GM18499 (cell line): ENCODE results near the gene KIAA1958.
"Not testable (repeated sequence)": the region's sequence is repeated elsewhere in the genome, so short reads cannot be mapped to it uniquely, and the experiment has no call there.

Experiments used
- ATAC-seq: cut with Tn5 transposase; IDR thresholded peaks from one replicate; pipeline ENCODE4 v1.9.1; 2021; ENCODE audit warnings: moderate number of reproducible peaks; ENCODE audit not compliant: insufficient read depth, unreplicated experiment

The KIAA1958 gene

DNA sequence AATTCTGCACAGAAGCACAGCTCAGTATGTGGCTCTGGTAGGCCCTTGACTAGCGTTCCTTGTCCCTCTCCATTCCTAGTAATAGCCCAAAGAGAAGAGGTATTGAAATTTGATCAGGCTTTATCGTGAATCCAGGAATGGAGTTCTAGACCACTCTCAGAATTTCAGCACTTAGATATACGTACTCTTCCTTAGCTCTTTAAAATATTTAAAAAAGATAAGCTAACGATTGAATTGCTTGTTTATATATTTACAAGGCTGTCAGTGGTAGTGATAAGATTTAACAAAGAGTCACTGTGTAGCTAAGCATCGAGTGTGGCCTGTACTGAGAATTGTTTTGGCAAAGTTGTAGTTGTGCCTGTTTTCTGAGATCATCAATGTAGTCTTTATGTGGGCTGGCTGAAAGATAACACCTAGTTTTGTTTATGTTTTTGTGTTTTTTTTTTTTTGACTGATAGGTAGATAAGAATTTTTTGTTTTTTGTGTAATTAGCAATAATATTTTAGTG is 2.5 kb downstream of the KIAA1958 start:
- ATAC-seq, result no peak

DNA sequence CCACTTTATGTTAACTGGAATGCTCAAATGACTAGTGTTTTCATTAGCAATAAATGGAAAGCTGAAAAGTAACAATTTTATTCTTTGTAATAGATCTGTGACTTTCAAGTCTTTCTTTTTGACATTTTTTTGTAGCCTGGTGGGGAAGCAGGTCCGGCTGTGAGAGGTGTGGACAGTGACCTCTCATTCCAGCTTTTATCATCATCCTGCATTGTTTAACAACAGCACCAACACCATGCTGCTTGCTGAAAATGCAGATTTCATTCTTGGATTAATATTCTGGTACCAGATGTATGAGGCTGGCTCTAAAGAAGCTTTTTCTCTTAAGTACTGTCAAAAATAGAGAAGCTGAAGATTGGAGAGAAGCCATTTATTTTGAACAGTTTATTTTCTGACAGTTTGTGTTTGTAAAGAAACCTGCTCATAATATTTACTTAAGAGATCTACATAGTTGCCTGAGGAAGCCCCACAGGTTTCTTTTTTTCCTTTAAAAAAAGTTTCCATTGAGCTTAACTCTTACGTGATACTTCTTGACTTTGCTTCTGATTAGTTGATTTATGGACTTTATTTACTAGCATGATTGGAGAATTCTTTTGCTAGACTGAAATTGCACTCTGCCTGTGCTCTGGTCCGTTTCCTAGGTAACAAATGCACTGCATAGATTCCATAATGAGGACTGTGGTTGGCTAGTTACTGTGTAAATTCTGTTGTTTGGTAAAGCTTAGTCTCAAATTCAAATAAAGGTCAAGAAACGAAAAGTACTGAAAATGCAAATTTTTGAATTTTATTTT is 3.4 kb downstream of the KIAA1958 start:
- no peak for ATAC-seq

- no peak for ATAC-seq
Measured at GRCh38 chr9:112493393-112494137, 6.9 kb downstream of the KIAA1958 start.

DNA sequence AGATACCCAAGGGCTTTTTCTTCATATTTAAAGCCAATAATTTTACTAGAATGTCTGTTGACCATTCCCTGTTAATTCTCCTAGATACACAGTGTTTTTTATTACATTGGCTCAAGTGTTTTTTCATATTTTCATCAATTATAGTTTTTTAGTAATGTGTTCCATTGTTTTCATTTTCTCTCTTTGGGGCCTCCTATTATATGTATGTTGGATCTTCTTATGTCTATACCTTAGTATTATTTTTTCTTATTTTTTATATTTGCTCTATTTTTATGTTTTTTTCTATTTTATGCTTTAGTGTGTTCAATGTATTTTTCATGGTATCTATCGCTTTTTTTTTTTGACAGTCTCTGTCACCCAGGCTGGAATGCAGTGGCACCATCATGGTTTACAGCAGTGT is 7.5 kb downstream of the KIAA1958 start:
- ATAC-seq, result no peak

DNA sequence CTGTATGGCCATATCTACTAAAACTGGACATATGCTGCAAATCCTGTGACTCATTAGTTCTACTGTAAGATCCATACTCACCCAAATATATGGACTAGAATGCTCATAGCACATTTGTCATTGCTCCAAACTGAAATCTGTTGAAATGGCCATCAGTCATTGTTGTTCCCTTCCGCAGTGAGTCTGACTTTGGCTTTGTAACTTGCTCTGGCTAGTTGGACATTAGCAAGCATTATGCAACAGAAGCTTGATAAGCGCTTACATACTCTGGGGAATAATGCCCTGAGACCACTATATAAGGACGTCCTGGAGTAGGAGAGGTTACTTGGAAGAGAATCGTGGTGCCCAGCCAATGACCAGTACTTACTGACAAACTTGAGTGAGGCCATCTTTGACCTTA is 9.0 kb downstream of the KIAA1958 start:
- no peak for ATAC-seq

GRCh38 chr9:112496074-112496722 is 9.6 kb downstream of the KIAA1958 start:
- ATAC-seq, result no peak

GRCh38 chr9:112500842-112501241 is 14.2 kb downstream of the KIAA1958 start:
- no peak for ATAC-seq

DNA sequence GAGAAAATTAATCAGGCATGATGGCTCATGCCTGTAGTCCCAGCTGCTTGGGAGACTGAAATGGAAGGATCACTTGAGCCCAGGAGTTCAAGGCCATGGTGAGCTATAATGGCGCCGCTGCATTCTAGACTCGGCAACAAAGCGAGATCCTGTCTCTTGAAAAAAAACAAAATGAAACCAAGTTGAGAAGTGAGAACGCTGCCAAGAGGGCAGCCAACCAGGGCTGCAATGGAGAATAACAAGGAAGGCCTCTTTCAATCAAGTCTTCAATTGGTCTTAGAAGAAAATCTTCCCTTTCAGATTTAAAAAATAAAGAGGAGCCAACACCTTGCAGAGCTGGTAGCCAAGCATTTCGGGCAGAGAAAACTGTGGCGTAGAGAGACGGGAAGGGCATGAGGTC is 14.7 kb downstream of the KIAA1958 start:
- ATAC-seq, result no peak

GRCh38 chr9:112502175-112502946 is 15.7 kb downstream of the KIAA1958 start:
- ATAC-seq, result no peak

DNA sequence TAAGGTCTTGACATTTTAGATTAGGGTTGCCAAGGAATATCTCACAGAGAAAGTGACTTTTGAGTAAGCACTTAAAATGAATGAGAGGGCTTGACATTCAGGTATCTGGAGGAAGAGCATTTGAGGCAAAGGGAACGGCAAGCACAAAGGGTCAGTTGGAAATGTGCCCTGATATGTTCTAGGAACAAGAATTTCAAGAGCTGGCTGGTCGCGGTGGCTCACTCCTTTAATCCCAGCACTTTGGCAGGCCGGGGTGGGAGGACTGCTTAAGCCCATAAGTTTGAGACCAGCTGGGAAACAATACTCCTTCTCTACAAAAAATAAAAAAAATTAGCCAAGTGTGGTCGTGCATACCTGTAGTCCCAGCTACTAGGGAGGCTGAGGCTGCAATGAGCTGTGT is 16.5 kb downstream of the KIAA1958 start:
- no peak for ATAC-seq

- no peak for ATAC-seq
Measured at GRCh38 chr9:112505086-112505485, 18.5 kb downstream of the KIAA1958 start.

- ATAC-seq, result no peak
Measured at GRCh38 chr9:112505607-112506006, 19.0 kb downstream of the KIAA1958 start.

GRCh38 chr9:112506571-112506970 is 19.9 kb downstream of the KIAA1958 start:
- ATAC-seq, result no peak

GRCh38 chr9:112507001-112507680 is 20.5 kb downstream of the KIAA1958 start:
- ATAC-seq, result no peak

- no peak for ATAC-seq
Measured at GRCh38 chr9:112508377-112508776, 21.8 kb downstream of the KIAA1958 start.

- not testable (repeated sequence) for ATAC-seq
Measured at GRCh38 chr9:112512377-112512776, 25.8 kb downstream of the KIAA1958 start.

- ATAC-seq, result no peak
Measured at GRCh38 chr9:112516769-112517168, 30.1 kb downstream of the KIAA1958 start.

DNA sequence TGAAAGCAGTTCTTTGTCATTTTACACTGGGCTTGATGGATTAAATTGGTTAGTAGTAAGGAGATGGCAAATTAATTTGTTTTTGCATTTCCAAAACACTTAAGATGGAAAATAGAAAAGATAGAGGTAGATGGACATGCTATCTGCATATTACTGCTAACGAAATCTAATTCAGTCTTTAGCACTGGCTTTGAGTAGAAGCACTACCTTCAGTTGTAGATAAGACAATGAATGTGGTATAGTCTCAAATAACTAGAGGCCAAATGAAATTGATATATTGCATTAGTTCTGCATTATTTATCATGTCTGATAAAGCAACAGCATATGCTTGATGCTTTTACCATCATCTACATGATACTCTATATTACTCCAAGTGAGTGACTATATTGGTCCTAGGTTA is 33.4 kb downstream of the KIAA1958 start:
- ATAC-seq, result no peak

GRCh38 chr9:112520656-112521055 is 34.0 kb downstream of the KIAA1958 start:
- ATAC-seq, result no peak

- ATAC-seq, result no peak
Measured at GRCh38 chr9:112526973-112527372, 40.3 kb downstream of the KIAA1958 start.
